ENCODE data around the gene MAPK1. TPM values are rescaled to one million over a fixed set of nuclear protein-coding genes. Genes with fewer than 3 reads are reported as not detected.
"Not testable (repeated sequence)": the region's sequence is repeated elsewhere in the genome, so short reads cannot be mapped to it uniquely, and the experiment has no call there.

Gene MAPK1
- total and polyA plus RNA-seq, 2 donors (not counting 3 experiments of a cell fraction or from before 2014, with no cell fraction given), result 50.9 to 163 TPM

DNA sequence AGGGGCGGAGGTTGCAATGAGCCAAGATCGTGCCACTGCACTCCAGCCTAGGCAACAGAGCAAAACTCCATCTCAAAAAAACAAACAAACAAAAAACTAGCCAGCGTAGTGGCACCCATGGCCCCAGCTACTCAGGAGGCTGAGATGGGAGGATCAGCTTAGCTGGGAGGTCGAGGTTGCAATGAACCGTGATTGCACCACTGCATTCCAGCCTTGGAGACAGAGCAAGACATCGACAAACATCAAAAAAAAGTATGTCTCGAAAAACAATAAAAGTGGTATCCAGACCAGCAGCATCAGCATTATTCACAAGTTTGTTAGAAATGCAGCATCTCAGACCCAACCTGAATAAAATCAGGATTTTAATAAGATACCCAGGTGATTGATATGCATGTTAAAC lies 6.2 kb upstream of the MAPK1 start:
- no peaks in the 10 kb centered on the region for H4K20me1 ChIP-seq (replicated peaks; ENCODE audit: control insufficient read depth, extremely low read depth, insufficient read depth, low read length)
- dilution Hi-C loops (cut with MboI; ENCODE audit: extremely low pct_ligation_motif_present, low sequenced_read_pairs) (no loop called here), intact Hi-C loops (cut with micrococcal nuclease) (no loop called here)
- no peak overlapping the region for H3K9ac ChIP-seq (replicated peaks; ENCODE audit: extremely low read depth, insufficient read depth, low read length)
- DNase-seq (ENCODE audit: low read depth, low spot score) (no peak), FAIRE-seq (no peak)
- H3K4me2 ChIP-seq (ENCODE audit: insufficient read depth, low read length), result no peak overlapping the region
- no peaks in the 10 kb centered on the region for H3K79me2 ChIP-seq (ENCODE audit: control insufficient read depth, insufficient read depth, low read length)
- H3K4me3 ChIP-seq (replicated peaks in 1 of 3; ENCODE audit: insufficient read depth in 1 of 3, low read depth in 1 of 3, low read length in 3 of 3), result no peak overlapping the region
- no peak overlapping the region for H3K27ac ChIP-seq (ENCODE audit: insufficient read depth, low read depth, low read length)
- H3K36me3 ChIP-seq (ENCODE audit: control insufficient read depth in 2 of 2, extremely low read depth in 1 of 2, insufficient read depth in 2 of 2, low read length in 2 of 2), result no peaks in the 10 kb centered on the region
- no peaks in the 10 kb centered on the region for H3K27me3 ChIP-seq (ENCODE audit: control insufficient read depth in 2 of 2, insufficient read depth in 2 of 2, low read length in 2 of 2)
- CTCF ChIA-PET, result no interaction called here
- no peaks in the 10 kb centered on the region for H3K4me1 ChIP-seq (ENCODE audit: control insufficient read depth, extremely low read depth, insufficient read depth, low read length)
- no peaks in the 10 kb centered on the region for H3K9me3 ChIP-seq (replicated peaks; ENCODE audit: control insufficient read depth, insufficient read depth, low read length)
- BruUV-seq (replicated peaks), result no TSS peak
- H3K9me1 ChIP-seq (replicated peaks; ENCODE audit: control insufficient read depth, extremely low read depth, insufficient read depth, low read length), result no peaks in the 10 kb centered on the region
- H2AFZ ChIP-seq (ENCODE audit: low read depth, low read length), result no peak overlapping the region
- POLR2A ChIA-PET, result no interaction called here
- TF ChIP-seq POLR2A (IDR thresholded peaks at IDR 0.05; ENCODE audit: low read depth, low read length) (no peak), EZH2 (IDR thresholded peaks at IDR 0.05; ENCODE audit: borderline replicate concordance, low read depth, low read length, severe bottlenecking) (no peak), FOS (IDR thresholded peaks at IDR 0.05; ENCODE audit: borderline replicate concordance, insufficient read depth, low read length) (no peak), GATA2 (IDR thresholded peaks at IDR 0.05; ENCODE audit: insufficient read depth, insufficient read length, low read depth, low read length) (no peak), MYC (IDR thresholded peaks at IDR 0.05; ENCODE audit: low read depth, low read length) (no peak), POLR2AphosphoS5 (IDR thresholded peaks at IDR 0.05; ENCODE audit: insufficient read depth, low read depth, low read length) (no peak), JUN (IDR thresholded peaks at IDR 0.05; ENCODE audit: borderline replicate concordance, insufficient read depth, insufficient read length, low read depth) (no peak)
- TF ChIP-seq, protein P1, sequence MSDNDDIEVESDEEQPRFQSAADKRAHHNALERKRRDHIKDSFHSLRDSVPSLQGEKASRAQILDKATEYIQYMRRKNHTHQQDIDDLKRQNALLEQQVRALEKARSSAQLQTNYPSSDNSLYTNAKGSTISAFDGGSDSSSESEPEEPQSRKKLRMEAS (IDR thresholded peaks at IDR 0.05; ENCODE audit: insufficient read depth, insufficient read length), result no peak
- TF ChIP-seq, protein P2, sequence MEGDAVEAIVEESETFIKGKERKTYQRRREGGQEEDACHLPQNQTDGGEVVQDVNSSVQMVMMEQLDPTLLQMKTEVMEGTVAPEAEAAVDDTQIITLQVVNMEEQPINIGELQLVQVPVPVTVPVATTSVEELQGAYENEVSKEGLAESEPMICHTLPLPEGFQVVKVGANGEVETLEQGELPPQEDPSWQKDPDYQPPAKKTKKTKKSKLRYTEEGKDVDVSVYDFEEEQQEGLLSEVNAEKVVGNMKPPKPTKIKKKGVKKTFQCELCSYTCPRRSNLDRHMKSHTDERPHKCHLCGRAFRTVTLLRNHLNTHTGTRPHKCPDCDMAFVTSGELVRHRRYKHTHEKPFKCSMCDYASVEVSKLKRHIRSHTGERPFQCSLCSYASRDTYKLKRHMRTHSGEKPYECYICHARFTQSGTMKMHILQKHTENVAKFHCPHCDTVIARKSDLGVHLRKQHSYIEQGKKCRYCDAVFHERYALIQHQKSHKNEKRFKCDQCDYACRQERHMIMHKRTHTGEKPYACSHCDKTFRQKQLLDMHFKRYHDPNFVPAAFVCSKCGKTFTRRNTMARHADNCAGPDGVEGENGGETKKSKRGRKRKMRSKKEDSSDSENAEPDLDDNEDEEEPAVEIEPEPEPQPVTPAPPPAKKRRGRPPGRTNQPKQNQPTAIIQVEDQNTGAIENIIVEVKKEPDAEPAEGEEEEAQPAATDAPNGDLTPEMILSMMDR (IDR thresholded peaks at IDR 0.05; ENCODE audit: extremely low read depth in 1 of 2, insufficient read depth in 1 of 2, low read depth in 1 of 2, low read length in 2 of 2), result no peak

DNA sequence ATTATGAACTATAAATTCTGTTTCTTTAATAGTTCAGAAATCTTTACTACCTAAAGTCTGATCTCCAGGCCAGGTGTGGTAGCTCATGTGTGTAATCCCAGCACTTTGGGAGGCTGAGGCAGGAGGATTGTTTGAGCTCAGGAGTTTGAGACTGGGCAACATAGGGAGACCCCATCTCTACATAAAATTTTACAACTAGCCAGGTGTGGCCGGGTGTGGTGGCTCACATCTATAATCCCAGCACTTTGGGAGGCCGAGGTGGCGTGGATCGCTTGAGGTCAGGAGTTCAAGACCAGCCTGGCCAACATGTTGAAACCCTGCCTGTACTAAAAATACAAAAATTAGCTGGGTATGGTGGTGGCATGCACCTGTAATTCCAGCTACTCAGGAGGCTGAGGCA lies 5.3 kb upstream of the MAPK1 start:
- CTCF ChIA-PET; BruUV-seq (replicated peaks); FAIRE-seq: not testable (repeated sequence)

More for the DNA sequence above, 5.3 kb upstream of the MAPK1 start:
- dilution Hi-C loops (cut with MboI; ENCODE audit: extremely low pct_ligation_motif_present, low sequenced_read_pairs); H3K4me3 ChIP-seq (replicated peaks in 1 of 3; ENCODE audit: insufficient read depth in 1 of 3, low read depth in 1 of 3, low read length in 3 of 3); H3K79me2 ChIP-seq (ENCODE audit: control insufficient read depth, insufficient read depth, low read length); H3K36me3 ChIP-seq (ENCODE audit: control insufficient read depth in 2 of 2, extremely low read depth in 1 of 2, insufficient read depth in 2 of 2, low read length in 2 of 2); H3K27me3 ChIP-seq (ENCODE audit: control insufficient read depth in 2 of 2, insufficient read depth in 2 of 2, low read length in 2 of 2); POLR2A ChIA-PET; H3K9ac ChIP-seq (replicated peaks; ENCODE audit: extremely low read depth, insufficient read depth, low read length); H3K27ac ChIP-seq (ENCODE audit: insufficient read depth, low read depth, low read length); H3K4me2 ChIP-seq (ENCODE audit: insufficient read depth, low read length); H4K20me1 ChIP-seq (replicated peaks; ENCODE audit: control insufficient read depth, extremely low read depth, insufficient read depth, low read length); H2AFZ ChIP-seq (ENCODE audit: low read depth, low read length); H3K9me3 ChIP-seq (replicated peaks; ENCODE audit: control insufficient read depth, insufficient read depth, low read length); DNase-seq (ENCODE audit: low read depth, low spot score); intact Hi-C loops (cut with micrococcal nuclease); H3K9me1 ChIP-seq (replicated peaks; ENCODE audit: control insufficient read depth, extremely low read depth, insufficient read depth, low read length); H3K4me1 ChIP-seq (ENCODE audit: control insufficient read depth, extremely low read depth, insufficient read depth, low read length): not testable (repeated sequence)

Measured in endothelial cell of umbilical vein (primary cell).